K562 (cell line): ENCODE data around the gene GRIA1.

ENCODE experiments used
- KAT7 ChIP-seq: sonication (generic); formaldehyde crosslinking; IDR thresholded peaks from 2 replicates; pipeline ENCODE4 v1.8.0; 2022; ENCODE audit warnings: missing genetic modification reagents, mild to moderate bottlenecking, borderline replicate concordance
- MXI1 ChIP-seq: IDR thresholded peaks from 2 replicates; pipeline ENCODE4 v1.6.1; 2011; ENCODE audit warnings: low read depth, mild to moderate bottlenecking, improper control_type of control experiment, low read length
- ZNF785 ChIP-seq: fragments of 250-450 bp; sonication (Bioruptor Pico); IDR thresholded peaks from 2 replicates; pipeline ENCODE4 v1.4.0; 2020; ENCODE audit warnings: mild to moderate bottlenecking

DNA sequence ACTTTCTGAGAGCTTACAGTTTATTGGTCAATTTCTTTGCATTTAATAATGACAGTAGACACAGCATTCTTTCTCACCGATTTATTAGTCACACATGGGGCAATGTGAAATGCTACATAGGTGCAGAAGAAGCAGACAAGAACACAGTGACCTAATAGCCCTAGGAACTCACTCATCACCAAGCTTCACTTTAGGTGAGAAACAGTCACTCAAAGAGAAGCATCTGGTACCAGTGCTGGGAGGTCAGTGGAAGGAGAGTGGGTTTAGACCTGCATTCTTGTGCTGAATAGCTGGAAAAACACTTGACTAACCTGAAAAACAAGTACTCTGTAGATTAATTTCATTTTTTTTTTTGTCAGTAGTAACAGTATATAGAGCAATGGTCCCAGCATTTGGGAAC lies 179.6 kb downstream of the GRIA1 start:
- no peak for TF ChIP-seq KAT7 (CRISPR knock-in tag)
- TF ChIP-seq ZNF785 = no peak
- TF ChIP-seq MXI1 = no peak
